HG02642 (cell line): Measurements from ENCODE around the gene SACM1L.

Experiments used
- ATAC-seq: cut with Tn5 transposase; IDR thresholded peaks from one replicate; pipeline ENCODE4 v1.9.1; 2021; ENCODE audit warnings: mild to moderate bottlenecking; ENCODE audit not compliant: unreplicated experiment, poor library complexity

The SACM1L gene

DNA sequence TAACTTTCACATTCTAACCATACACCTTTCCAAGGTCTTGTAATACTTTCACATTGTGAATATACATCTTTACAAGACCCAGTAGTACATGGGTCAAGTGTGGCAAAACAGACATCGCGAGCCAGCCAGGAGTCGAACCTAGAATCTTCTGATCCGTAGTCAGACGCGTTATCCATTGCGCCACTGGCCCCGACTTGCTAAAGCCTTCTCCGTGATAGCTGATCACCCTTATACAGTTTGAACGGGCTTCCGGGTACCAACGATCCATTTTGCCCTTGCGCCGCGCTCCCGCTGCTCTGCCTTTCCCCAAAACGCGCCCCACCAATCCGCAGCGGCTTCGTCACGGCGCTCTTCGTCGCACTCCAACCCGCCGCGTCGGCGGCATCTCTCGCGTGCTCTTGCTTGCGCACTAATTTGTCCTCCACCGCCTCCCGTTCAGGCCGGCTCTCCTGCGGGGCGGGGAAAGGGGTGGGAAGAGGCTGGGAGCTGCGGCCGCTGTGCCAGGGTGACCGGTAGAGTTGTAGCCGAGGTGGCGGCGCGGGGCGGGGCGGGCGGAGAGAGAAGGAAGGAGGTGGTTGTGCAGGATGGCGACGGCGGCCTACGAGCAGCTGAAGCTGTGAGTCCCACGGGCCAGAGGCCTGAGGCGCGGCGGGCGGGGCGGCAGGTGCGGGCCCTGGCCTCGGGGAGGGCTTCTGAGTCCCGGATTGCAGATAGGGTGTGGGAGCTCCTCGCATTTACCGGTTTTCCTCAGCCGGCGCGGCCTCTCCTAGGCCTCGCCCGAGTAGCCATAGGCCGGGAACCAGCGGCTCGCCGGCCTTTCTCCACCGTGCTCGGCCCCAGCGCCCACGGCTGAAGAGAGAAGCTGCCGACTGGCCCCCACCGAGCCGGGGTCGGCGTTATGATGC, at the start of gene SACM1L:
Gene SACM1L (plus strand): TSS at position 515 of the 905 bp plus-strand sequence. CDS start 70 bp downstream, at position 585.
- ATAC-seq, result peak; percentile 89

GRCh38 chr3:45640091-45640507, 49.1 kb upstream of the SACM1L start:
- ATAC-seq, result no peak

GRCh38 chr3:45640724-45641361, 48.4 kb upstream of the SACM1L start:
- no peak for ATAC-seq

DNA sequence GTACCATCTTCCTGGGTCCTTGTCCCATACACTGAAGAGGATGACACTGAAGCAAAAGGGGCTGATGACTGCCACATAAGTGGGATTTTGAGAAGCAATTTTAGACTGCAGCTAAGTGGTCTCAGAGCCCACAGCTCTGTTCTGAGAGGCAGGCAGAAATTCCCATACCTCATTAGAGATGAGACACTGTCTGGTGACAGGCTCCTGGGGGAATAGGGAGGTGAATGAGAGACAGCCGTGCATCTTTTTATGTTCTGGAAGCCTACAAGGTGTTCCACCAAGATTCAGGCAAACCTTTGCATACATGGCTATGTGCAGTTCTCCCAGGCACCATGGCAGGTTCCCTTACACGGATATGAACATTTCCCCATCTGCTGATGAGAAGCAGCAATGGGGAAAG, 47.4 kb upstream of the SACM1L start:
- no peak for ATAC-seq

GRCh38 chr3:45642731-45643152, 46.5 kb upstream of the SACM1L start:
- no peak for ATAC-seq

- ATAC-seq, result no peak
These were observed 45.0 kb upstream of the SACM1L start for GRCh38 chr3:45644063-45644790.

- ATAC-seq, result no peak
These were observed 44.4 kb upstream of the SACM1L start for GRCh38 chr3:45644791-45645201.

- ATAC-seq, result no peak
These were observed 43.1 kb upstream of the SACM1L start for GRCh38 chr3:45646051-45646585.

DNA sequence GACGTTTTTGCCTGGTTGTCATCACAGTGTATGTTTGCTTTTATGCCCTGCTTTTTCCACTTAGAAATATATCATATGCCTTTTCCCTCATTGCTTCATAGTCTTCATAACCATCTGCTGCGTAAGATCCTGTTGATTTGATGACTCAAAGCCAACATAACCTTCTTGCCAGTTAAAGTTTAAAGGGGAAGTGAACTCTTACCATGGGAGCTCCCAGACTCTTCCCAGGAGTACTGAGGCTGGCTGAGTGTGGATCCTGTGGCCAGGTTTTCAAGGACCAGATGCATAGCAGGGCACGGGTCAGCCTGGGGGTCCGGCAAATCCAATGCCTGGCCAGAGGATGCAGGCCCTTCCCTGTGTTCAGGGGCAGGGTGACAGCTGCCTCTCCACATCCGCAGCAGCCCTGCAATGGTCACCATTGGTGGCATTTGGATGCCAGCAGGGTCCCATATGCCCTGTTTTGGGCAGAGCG, 42.0 kb upstream of the SACM1L start:
- no peak for ATAC-seq

GRCh38 chr3:45653205-45653604, 36.0 kb upstream of the SACM1L start:
- no peak for ATAC-seq

GRCh38 chr3:45654397-45654944, 34.7 kb upstream of the SACM1L start:
- no peak for ATAC-seq

- ATAC-seq, result no peak
These were observed 33.3 kb upstream of the SACM1L start for GRCh38 chr3:45655906-45656305.

DNA sequence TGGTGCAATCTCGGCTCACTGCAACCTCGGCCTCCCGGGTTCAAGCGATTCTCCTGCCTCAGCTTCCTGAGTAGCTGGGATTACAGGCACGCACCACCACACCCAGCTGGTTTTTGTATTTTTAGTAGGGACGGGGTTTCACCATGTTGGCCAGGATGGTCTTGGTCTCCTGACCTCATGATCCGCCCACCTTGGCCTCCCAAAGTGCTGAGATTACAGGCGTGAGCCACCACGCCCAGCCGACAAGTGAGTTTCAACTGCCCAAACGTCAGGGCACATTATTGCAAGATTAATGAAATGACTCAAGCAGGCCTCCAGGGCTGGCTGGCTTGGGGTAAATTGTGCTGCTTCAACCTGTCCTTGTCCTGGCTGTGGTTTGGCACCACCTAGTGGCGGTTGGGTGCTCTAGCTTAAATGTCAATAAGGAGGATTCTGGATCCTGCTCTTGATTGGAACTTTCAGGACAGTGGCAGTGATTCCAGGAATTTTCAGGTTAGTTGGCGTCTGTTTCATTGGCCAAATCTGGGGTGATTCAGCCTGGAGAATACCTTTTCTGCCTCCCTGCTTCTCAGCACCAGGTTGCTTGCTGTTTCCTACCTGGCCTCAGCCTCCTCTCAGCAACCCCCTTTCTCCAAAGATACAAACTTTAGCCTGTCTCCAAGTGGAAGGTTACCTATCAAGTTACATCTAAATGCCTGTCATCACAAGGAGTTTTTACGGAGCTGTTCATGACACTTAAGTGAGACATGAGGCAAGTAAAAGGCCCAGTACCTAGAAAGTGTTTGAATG, 32.4 kb upstream of the SACM1L start:
- no peak for ATAC-seq

DNA sequence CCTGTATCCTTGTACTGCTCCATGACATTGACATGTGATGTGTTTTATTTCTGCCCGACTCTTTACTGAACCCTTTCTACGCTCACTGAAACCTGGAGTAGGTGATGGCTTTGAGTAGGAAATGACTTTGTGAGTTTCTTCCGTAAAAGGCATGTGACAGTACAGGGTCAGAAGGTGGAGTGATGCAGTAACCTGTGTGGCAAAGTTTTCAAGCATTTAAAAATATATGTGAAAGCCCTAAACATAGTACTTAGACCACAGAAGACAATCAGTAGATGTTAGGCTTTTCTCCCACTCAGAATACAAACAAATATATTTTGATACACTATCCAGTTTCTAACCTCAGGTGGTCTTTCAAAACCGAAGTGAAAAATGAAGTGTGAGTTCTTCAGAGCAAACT, 31.3 kb upstream of the SACM1L start:
- ATAC-seq, result peak; percentile 56

DNA sequence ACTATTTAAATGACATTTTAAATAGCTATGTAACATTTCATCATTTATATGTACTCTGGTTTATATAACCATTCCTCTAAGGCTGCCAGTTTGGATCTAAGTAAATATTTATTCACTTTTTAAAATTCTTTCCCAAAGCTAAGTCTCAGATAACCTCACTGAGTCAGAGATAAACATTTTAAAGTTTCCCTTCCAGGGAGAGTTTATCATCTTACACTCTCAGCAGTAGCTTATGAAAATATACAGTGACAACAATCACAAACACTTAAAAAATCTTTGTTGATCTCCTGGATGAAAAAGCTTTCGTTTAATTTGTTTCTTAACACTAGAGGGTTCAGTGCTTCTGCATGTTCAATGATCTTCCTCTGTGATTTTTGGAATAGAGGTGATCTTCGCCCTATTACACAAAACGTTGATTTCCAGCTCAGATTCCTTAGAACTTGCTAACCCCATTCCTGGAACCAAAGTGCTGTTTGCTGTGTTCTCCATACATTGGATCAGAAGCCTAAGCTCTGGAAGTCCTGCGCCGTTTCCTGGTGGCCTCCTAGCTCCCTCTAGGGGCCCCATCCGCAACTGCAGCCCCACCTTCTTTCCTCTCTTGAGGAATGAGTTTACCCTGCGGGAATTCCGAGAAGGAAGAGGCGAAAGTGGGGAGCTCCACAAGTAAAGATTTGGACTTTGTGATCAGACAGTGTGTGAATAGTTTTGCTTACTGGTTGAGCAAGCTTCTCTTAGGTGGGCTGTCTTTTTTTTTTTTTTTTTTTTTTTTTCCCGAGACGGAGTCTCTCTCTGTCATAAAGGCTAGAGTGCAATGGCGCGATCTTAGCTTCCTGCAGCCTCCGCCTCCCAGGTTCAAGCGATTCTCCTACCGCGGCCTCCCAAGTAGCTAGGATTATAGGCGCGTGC, 29.3 kb upstream of the SACM1L start:
- ATAC-seq, result no peak

DNA sequence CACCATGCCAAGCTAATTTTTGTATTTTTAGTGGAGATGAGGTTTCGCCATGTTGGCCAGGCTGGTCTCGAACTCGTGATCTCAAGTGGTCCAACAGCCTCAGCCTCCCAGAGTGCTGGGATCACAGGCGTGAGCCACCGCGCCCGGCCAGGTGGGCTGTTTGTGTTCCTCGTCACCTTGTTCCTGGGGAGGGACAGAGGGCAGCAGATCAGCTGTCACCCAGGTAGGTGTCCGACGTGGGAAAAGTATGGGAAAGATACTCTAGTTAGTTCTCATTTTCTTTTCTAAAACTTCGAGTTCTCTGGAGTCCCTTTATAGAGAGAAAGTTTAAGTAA, 28.7 kb upstream of the SACM1L start:
- no peak for ATAC-seq

DNA sequence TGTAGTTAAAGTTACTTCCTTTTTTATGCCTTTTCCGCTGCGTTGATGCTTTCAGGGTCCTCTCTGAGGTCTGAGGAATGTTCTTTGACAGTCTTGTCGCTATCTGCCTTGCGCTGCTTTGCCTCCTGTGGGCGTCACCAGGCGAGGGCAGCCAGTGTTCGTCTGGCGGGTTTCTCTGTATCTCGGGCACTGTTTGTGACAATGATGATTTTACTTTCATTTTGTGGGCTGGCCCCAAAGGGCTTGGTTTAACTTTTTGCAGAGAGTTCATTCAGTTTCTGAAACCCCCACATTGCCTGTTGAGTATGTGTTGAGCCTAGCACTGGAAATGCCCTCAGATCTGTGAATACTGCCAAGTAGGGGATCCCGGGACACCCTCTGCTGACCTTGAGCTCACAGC, 24.6 kb upstream of the SACM1L start:
- peak; percentile 78 for ATAC-seq

DNA sequence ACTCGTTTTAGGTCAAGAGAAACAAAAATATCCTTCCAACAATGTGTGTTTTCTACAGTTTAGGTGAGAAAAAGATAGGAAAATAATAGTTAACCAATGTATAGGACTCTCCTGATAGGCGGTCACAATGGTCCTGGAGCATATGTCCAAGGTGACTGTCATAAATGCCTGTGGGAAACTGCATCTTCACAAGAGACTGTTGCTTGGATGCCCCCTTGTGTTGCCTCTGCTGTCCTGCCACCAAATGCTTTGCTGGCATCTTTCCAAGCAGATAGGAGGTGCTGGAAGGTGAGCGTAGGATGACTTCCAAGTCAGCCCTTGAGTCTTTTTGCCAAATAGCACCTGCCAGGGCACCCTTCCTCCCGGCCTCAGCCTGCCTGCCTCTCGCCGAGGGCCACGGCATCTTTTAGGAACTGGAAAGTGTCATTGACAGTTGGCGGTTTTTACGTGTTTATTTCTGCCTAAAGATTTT, 24.1 kb upstream of the SACM1L start:
- ATAC-seq, result no peak
